Lung (tissue), 12 donors: ENCODE results near the gene ADPRM. TPM values are rescaled to one million over a fixed set of nuclear protein-coding genes. Genes with fewer than 3 reads are reported as not detected.

ENCODE experiments used
- ATAC-seq: fragments of 200-7000 bp; cut with Tn5 transposase; one replicate; pipeline ENCODE4 v1.9.1; 2020; ENCODE audit warnings: moderate number of reproducible peaks; ENCODE audit not compliant: insufficient read depth, low FRiP score
- DNase-seq, 3 donors: peaks; one replicate each; pipeline ENCODE4 v3.0.0-alpha.2; 2013 to 2017
- H3K27ac ChIP-seq, 2 donors: one replicate each; pipeline ENCODE4 v1.5.1; 2013; ENCODE audit warnings: mild to moderate bottlenecking in 2 of 2, moderate library complexity in 2 of 2, control low read depth in 1 of 2, inconsistent platforms in 1 of 2, low read depth in 1 of 2, low read length in 1 of 2
- H3K27me3 ChIP-seq, 3 donors: one replicate each; pipeline ENCODE4 v1.5.1; 2013; ENCODE audit warnings: low read length in 2 of 3; ENCODE audit not compliant: control insufficient read depth in 3 of 3, insufficient read depth in 3 of 3
- H3K36me3 ChIP-seq, 4 donors: one replicate each; pipeline ENCODE4 v1.5.1; 2013; ENCODE audit warnings: low read length in 4 of 4, mild to moderate bottlenecking in 1 of 4, moderate library complexity in 1 of 4; ENCODE audit not compliant: control insufficient read depth in 4 of 4, insufficient read depth in 4 of 4
- H3K4me1 ChIP-seq, 5 donors: one replicate each; pipeline ENCODE4 v1.5.1; 2013; ENCODE audit warnings: low read length in 5 of 5, mild to moderate bottlenecking in 2 of 5, moderate library complexity in 1 of 5; ENCODE audit not compliant: control insufficient read depth in 5 of 5, insufficient read depth in 5 of 5
- H3K4me3 ChIP-seq: one replicate; pipeline ENCODE4 v1.5.1; 2013; ENCODE audit warnings: mild to moderate bottlenecking, control low read depth, moderate library complexity
- H3K9ac ChIP-seq, 2 donors: one replicate each; pipeline ENCODE4 v1.5.1; 2013; ENCODE audit warnings: low read length in 2 of 2, control low read depth in 1 of 2; ENCODE audit not compliant: insufficient read depth in 1 of 2
- H3K9me3 ChIP-seq, 4 donors: one replicate each; pipeline ENCODE4 v1.5.1; 2013; ENCODE audit warnings: low read length in 3 of 4, mild to moderate bottlenecking in 1 of 4, moderate library complexity in 1 of 4; ENCODE audit not compliant: control insufficient read depth in 4 of 4, insufficient read depth in 3 of 4
- CTCF ChIP-seq: IDR thresholded peaks from 2 replicates; pipeline ENCODE4 v1.5.1; 2012; ENCODE audit warnings: mild to moderate bottlenecking; ENCODE audit errors: control extremely low read depth, extremely low read depth
- WGBS, 2 donors: extraction: QIAGEN DNeasy Blood & Tissue Kit; methylation state at CpG; one replicate each; pipeline ENCODE4 v1.1.7; 2013; 5-methylcytosine and 5-hydroxymethylcytosine counted together
- polyA plus RNA-seq, 2 donors: library from polyadenylated mRNA; stranded (reverse); fragments of 200-250 nt; gene quantifications; one replicate each; pipeline ENCODE4 v1.2.1, GENCODE V29; 2013
- total RNA-seq, 2 donors: library from RNA; depleted of rRNA in 1 of 2; stranded (reverse); fragments of >200 nt in 1 of 2; gene quantifications; one replicate each; pipeline ENCODE4 v1.2.1, GENCODE V29; 2014 to 2021
- donor health status: control.
- donor health status: control.
- donor health status: Bipolar disorder and iron deficiency.
- donor health status: healthy.
- donor health status: DM: yes; HTN: yes; CAD: no.

Gene ADPRM
- total and polyA plus RNA-seq, 4 donors = 5.0 to 13.9 (median 8.0) TPM

GRCh38 chr17:10745231-10745630 lies 47.8 kb downstream of the ADPRM start:
- no peak for TF ChIP-seq CTCF
- peaks cover 0 to 2% (median 0%) of the 10 kb centered on the region in 3 donors for H3K27me3 ChIP-seq
- no peaks in the 10 kb centered on the region for H3K36me3 ChIP-seq
- DNase-seq = no peak
- no peak overlapping the region for H3K27ac ChIP-seq
- no peak for ATAC-seq
- H3K9ac ChIP-seq = no peak overlapping the region
- H3K4me3 ChIP-seq = no peak overlapping the region
- no peaks in the 10 kb centered on the region for H3K4me1 ChIP-seq
- no peaks in the 10 kb centered on the region for H3K9me3 ChIP-seq
- 53 to 67% methylated on average over 6 of the region's 6 CpGs for WGBS, 2 donors

- WGBS, 2 donors = 61 to 79% methylated on average over 9 of the region's 9 CpGs
Measured at GRCh38 chr17:10748531-10749181, 51.3 kb downstream of the ADPRM start.

GRCh38 chr17:10750210-10750609 lies 52.8 kb downstream of the ADPRM start:
- no peak for TF ChIP-seq CTCF
- Histone ChIP-seq H3K27ac (no peak overlapping the region), H3K27me3 (no peaks in the 10 kb centered on the region), H3K4me3 (no peak overlapping the region), H3K9ac (no peak overlapping the region), H3K4me1 (peaks cover 0 to 6% (median 1%) of the 10 kb centered on the region in 5 donors), H3K36me3 (no peaks in the 10 kb centered on the region), H3K9me3 (no peaks in the 10 kb centered on the region)
- ATAC-seq = no peak
- DNase-seq = no peak
- 89 to 91% methylated on average over 4 of the region's 4 CpGs for WGBS, 2 donors

More at GRCh38 chr17:10748531-10749181, 51.3 kb downstream of the ADPRM start:
- no peaks in the 10 kb centered on the region for H3K9me3 ChIP-seq
- no peaks in the 10 kb centered on the region for H3K36me3 ChIP-seq
- no peak for TF ChIP-seq CTCF
- H3K27ac ChIP-seq = no peak overlapping the region
- H3K27me3 ChIP-seq = no peaks in the 10 kb centered on the region
- no peak overlapping the region for H3K9ac ChIP-seq
- H3K4me3 ChIP-seq = no peak overlapping the region
- DNase-seq (no peak), ATAC-seq (no peak)
- H3K4me1 ChIP-seq = no peaks in the 10 kb centered on the region

- H3K36me3 ChIP-seq = no peaks in the 10 kb centered on the region
- no peak for DNase-seq
- peaks cover 0 to 9% (median 1%) of the 10 kb centered on the region in 5 donors for H3K4me1 ChIP-seq
- H3K4me3 ChIP-seq = no peak overlapping the region
- H3K27me3 ChIP-seq = no peaks in the 10 kb centered on the region
- no peak for ATAC-seq
- no peaks in the 10 kb centered on the region for H3K9me3 ChIP-seq
- H3K27ac ChIP-seq = no peak overlapping the region
- WGBS, 2 donors = 87 to 93% methylated on average over 3 of the region's 3 CpGs
- no peak overlapping the region for H3K9ac ChIP-seq
- no peak for TF ChIP-seq CTCF
Measured at GRCh38 chr17:10751563-10751962, 54.2 kb downstream of the ADPRM start.
